ENCODE data around the gene SRBD1. TPM values are rescaled to one million over a fixed set of nuclear protein-coding genes. Genes with fewer than 3 reads are reported as not detected.

The SRBD1 gene
- total RNA-seq, 1 experiment from 2014 or later, result 20.6 TPM

- no TSS peak for BruUV-seq (replicated peaks)
- TF ChIP-seq SIN3A (IDR thresholded peaks at IDR 0.05; ENCODE audit: low read depth) (no peak), EZH2 (IDR thresholded peaks at IDR 0.05) (no peak), ATF3 (IDR thresholded peaks at IDR 0.05) (no peak), YY1 (IDR thresholded peaks at IDR 0.05; ENCODE audit: extremely low read depth, insufficient replicate concordance, low read depth, low read length) (no peak), SRF (IDR thresholded peaks at IDR 0.05; ENCODE audit: low read depth) (no peak), EGR1 (IDR thresholded peaks at IDR 0.05; ENCODE audit: low read depth) (no peak), CTCF (IDR thresholded peaks at IDR 0.05 in 2 of 3, conservative IDR thresholded peaks at IDR 0.05 in 1 of 3; ENCODE audit: borderline replicate concordance in 1 of 3, insufficient read depth in 1 of 3, low read depth in 2 of 3, low read length in 2 of 3) (no peak), JUND (IDR thresholded peaks at IDR 0.05) (no peak), FOSL1 (IDR thresholded peaks at IDR 0.05; ENCODE audit: low read depth) (no peak), TCF7L2 (IDR thresholded peaks at IDR 0.05; ENCODE audit: borderline replicate concordance, extremely low read depth, insufficient read depth, insufficient read length) (no peak)
- TF ChIP-seq, protein P1, sequence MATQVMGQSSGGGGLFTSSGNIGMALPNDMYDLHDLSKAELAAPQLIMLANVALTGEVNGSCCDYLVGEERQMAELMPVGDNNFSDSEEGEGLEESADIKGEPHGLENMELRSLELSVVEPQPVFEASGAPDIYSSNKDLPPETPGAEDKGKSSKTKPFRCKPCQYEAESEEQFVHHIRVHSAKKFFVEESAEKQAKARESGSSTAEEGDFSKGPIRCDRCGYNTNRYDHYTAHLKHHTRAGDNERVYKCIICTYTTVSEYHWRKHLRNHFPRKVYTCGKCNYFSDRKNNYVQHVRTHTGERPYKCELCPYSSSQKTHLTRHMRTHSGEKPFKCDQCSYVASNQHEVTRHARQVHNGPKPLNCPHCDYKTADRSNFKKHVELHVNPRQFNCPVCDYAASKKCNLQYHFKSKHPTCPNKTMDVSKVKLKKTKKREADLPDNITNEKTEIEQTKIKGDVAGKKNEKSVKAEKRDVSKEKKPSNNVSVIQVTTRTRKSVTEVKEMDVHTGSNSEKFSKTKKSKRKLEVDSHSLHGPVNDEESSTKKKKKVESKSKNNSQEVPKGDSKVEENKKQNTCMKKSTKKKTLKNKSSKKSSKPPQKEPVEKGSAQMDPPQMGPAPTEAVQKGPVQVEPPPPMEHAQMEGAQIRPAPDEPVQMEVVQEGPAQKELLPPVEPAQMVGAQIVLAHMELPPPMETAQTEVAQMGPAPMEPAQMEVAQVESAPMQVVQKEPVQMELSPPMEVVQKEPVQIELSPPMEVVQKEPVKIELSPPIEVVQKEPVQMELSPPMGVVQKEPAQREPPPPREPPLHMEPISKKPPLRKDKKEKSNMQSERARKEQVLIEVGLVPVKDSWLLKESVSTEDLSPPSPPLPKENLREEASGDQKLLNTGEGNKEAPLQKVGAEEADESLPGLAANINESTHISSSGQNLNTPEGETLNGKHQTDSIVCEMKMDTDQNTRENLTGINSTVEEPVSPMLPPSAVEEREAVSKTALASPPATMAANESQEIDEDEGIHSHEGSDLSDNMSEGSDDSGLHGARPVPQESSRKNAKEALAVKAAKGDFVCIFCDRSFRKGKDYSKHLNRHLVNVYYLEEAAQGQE (IDR thresholded peaks at IDR 0.05; ENCODE audit: low read depth), result no peak
- TF ChIP-seq, protein P2, sequence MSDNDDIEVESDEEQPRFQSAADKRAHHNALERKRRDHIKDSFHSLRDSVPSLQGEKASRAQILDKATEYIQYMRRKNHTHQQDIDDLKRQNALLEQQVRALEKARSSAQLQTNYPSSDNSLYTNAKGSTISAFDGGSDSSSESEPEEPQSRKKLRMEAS (IDR thresholded peaks at IDR 0.05), result no peak
- TF ChIP-seq, protein P3, sequence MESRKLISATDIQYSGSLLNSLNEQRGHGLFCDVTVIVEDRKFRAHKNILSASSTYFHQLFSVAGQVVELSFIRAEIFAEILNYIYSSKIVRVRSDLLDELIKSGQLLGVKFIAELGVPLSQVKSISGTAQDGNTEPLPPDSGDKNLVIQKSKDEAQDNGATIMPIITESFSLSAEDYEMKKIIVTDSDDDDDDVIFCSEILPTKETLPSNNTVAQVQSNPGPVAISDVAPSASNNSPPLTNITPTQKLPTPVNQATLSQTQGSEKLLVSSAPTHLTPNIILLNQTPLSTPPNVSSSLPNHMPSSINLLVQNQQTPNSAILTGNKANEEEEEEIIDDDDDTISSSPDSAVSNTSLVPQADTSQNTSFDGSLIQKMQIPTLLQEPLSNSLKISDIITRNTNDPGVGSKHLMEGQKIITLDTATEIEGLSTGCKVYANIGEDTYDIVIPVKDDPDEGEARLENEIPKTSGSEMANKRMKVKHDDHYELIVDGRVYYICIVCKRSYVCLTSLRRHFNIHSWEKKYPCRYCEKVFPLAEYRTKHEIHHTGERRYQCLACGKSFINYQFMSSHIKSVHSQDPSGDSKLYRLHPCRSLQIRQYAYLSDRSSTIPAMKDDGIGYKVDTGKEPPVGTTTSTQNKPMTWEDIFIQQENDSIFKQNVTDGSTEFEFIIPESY (IDR thresholded peaks at IDR 0.05; ENCODE audit: extremely low read depth, insufficient replicate concordance, low read length), result no peak
- Histone ChIP-seq H3K27ac (ENCODE audit: low read depth, low read length) (no peak overlapping the region), H3K36me3 (ENCODE audit: control insufficient read depth in 1 of 2, insufficient read depth in 2 of 2, low read length in 2 of 2) (peaks cover 30 to 32% of the 10 kb centered on the region in 2 experiments; a peak in 3 of 4 replicates), H3K9ac (ENCODE audit: low read length) (no peak overlapping the region), H4K20me1 (ENCODE audit: insufficient read depth) (no peaks in the 10 kb centered on the region), H3K79me2 (ENCODE audit: insufficient read depth, low read length) (peaks cover 41% of the 10 kb centered on the region), H3K4me2 (ENCODE audit: low read length) (no peak overlapping the region), H3K4me1 (ENCODE audit: control insufficient read depth in 1 of 2, insufficient read depth in 2 of 2, low read length in 2 of 2) (peaks cover 0 to 9% of the 10 kb centered on the region in 2 experiments; a peak in 2 of 4 replicates), H3K4me3 (replicated peaks in 1 of 2; ENCODE audit: low read depth in 1 of 2, low read length in 2 of 2) (no peak overlapping the region), H3K9me2 (ENCODE audit: insufficient read depth) (no peaks in the 10 kb centered on the region), H2AFZ (ENCODE audit: low read depth, low read length, poor library complexity, severe bottlenecking) (no peak overlapping the region), H3K27me3 (ENCODE audit: insufficient read depth, low read length) (no peaks in the 10 kb centered on the region), H3K9me3 (ENCODE audit: control insufficient read depth in 1 of 2, insufficient read depth in 1 of 2, low read depth in 1 of 2, low read length in 2 of 2) (no peaks in the 10 kb centered on the region)
- POLR2A ChIA-PET, result no interaction called here
- RAD21 ChIA-PET (ENCODE audit: low non-redundant PET in 1 of 2, low total read pairs in 2 of 2, uncharacterized antibody in 2 of 2, unreplicated experiment in 2 of 2), result no interaction called here
- no peak for DNase-seq (ENCODE audit: low read depth, low spot score)
- intact Hi-C loops (cut with micrococcal nuclease), result no loop called here
- CTCF ChIA-PET, result no interaction called here
- no peak for ATAC-seq
Measured at GRCh38 chr2:45602624-45603023, 8.4 kb downstream of the SRBD1 start.

All from HCT116 (cell line).